OCI-LY7 (cell line): ENCODE results near the gene DALRD3. TPM values are rescaled to one million over a fixed set of nuclear protein-coding genes. Genes with fewer than 3 reads are reported as not detected.

Source experiments
- BruUV-seq: library from RNA; stranded (reverse); fragments of 400-500 nt; replicated peaks from 2 replicates; lab custom pipeline; 2021; lab: Mats Ljungman, UMichigan
- CTCF ChIA-PET: fragments of 300-600 bp; sonication (Branson Sonifier 250); formaldehyde crosslinking; loops from one replicate; lab custom pipeline; 2022; ENCODE audit warnings: antibody characterized with exemption; ENCODE audit not compliant: unreplicated experiment; lab: Charles Lee
- POLR2A ChIA-PET: fragments of 300-600 bp; sonication (Branson Sonifier 250); formaldehyde crosslinking; loops from one replicate; lab custom pipeline; 2022; ENCODE audit warnings: antibody characterized with exemption; lab: Charles Lee
- DNase-seq: peaks from one replicate; pipeline ENCODE4 v3.0.0-alpha.2; 2015; ENCODE audit warnings: low spot score
- H2AFZ ChIP-seq: fragments of 200-600 bp; sonication (generic), shearing (Covaris generic); 2 replicates; pipeline ENCODE4 v1.6.1; 2014; ENCODE audit warnings: mild to moderate bottlenecking, antibody characterized with exemption, low read length, moderate library complexity
- H3K27ac ChIP-seq: fragments of 200-600 bp; sonication (generic); 2 replicates; pipeline ENCODE4 v1.5.1; 2014; ENCODE audit warnings: mixed run types, low read depth, mild to moderate bottlenecking, moderate library complexity, low read length, inconsistent platforms; ENCODE audit not compliant: poor library complexity, severe bottlenecking
- H3K36me3 ChIP-seq: fragments of 200-600 bp; sonication (generic); 2 replicates; pipeline ENCODE4 v1.6.1; 2014; ENCODE audit warnings: mild to moderate bottlenecking, antibody characterized with exemption, low read length, moderate library complexity, mixed read lengths; ENCODE audit not compliant: insufficient read depth
- H3K4me1 ChIP-seq: fragments of 200-600 bp; sonication (generic); 2 replicates; pipeline ENCODE4 v1.5.1; 2014; ENCODE audit warnings: mild to moderate bottlenecking, low read length; ENCODE audit not compliant: insufficient read depth, poor library complexity, severe bottlenecking
- H3K4me2 ChIP-seq: fragments of 200-600 bp; sonication (generic); 2 replicates; pipeline ENCODE4 v1.6.1; 2014; ENCODE audit warnings: mild to moderate bottlenecking, low read length
- H3K4me3 ChIP-seq: fragments of 200-600 bp; sonication (generic); 2 replicates; pipeline ENCODE4 v1.5.1; 2014; ENCODE audit warnings: mild to moderate bottlenecking, low read depth, low read length; ENCODE audit not compliant: poor library complexity, severe bottlenecking
- H3K79me2 ChIP-seq: fragments of 200-600 bp; sonication (generic); 2 replicates; pipeline ENCODE4 v1.6.1; 2016; ENCODE audit warnings: low read depth, mild to moderate bottlenecking, low read length, moderate library complexity, mixed read lengths; ENCODE audit not compliant: insufficient read depth
- H3K9me2 ChIP-seq: fragments of 200-600 bp; sonication (generic); 2 replicates; pipeline ENCODE4 v1.6.1; 2016; ENCODE audit warnings: mild to moderate bottlenecking, low read length, mixed read lengths; ENCODE audit not compliant: insufficient read depth
- H3K9me3 ChIP-seq: fragments of 200-600 bp; sonication (generic); 2 replicates; pipeline ENCODE4 v1.6.1; 2014; ENCODE audit warnings: mild to moderate bottlenecking, mixed run types, low read length, mixed read lengths
- H4K20me1 ChIP-seq: fragments of 200-600 bp; sonication (generic); 2 replicates; pipeline ENCODE4 v1.6.1; 2014; ENCODE audit warnings: mild to moderate bottlenecking, antibody characterized with exemption, low read length, moderate library complexity, mixed read lengths; ENCODE audit not compliant: insufficient read depth
- EZH2phosphoT487 ChIP-seq: fragments of 200-600 bp; sonication (generic); IDR thresholded peaks from 2 replicates; pipeline ENCODE4 v1.6.1; 2018; ENCODE audit warnings: low read depth, borderline replicate concordance, mild to moderate bottlenecking, mixed run types, antibody characterized with exemption, low read length, moderate library complexity, mixed read lengths
- intact Hi-C: fragments of 100-400 bp; cut with micrococcal nuclease; formaldehyde crosslinking; loops from one replicate; pipeline ENCODE4 v1.10.0; 2022; ENCODE audit not compliant: unreplicated experiment
- total RNA-seq, 2 experiments: library from RNA; depleted of rRNA in 1 of 2; stranded (reverse); fragments of >200 nt in 1 of 2; shearing (Covaris generic) in 1 of 2; gene quantifications; 2 replicates each; pipeline ENCODE4 v1.2.3, GENCODE V29; 2014 to 2022
- TF ChIP-seq, protein P1 (sequence below): fragments of 200-600 bp; sonication (generic); conservative IDR thresholded peaks from 2 replicates; pipeline ENCODE4 v1.5.1; 2014; ENCODE audit warnings: mild to moderate bottlenecking, antibody characterized with exemption, low read length, moderate library complexity, mixed read lengths

The DALRD3 gene
- total RNA-seq, 2 experiments from 2014 or later: 35.0 to 36.2 TPM

DNA sequence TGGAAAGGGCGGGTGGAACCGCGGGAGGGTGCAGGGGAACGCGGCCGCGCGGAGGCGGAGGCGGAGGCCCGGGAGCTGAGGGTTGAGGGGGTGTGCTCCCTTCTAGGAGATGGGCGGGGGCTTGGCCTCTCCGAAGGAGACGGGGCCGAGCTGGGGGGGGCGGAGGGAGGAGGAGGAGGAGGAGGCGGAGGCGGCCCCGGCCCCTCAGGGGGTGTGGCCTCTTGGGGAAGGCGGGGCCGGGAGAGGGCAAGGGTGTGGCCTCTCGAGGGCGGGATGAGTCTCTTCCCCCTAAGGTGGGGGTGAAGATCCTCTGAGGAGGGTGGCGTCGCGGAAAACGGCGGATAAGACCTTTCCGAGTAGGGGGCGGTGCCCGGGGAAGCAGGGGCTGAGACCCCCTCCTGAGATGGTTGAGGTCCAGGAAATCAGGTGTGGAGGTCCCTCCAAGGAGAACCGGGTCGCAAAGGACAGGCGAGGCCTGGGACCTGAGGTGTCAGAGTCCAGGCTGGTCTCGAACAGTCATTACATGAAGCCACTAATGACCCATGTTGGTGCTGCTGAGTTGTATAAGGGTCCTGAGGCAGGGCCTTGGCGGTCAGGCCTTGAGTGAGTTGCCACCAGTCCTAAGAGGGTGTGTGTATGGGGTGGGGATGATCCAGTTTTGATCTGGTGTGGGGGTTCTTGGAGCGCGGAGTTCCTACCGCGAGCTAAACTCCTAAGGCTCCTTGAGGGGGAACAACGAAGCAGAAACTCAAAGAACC, 10.4 kb downstream of the DALRD3 start:
- intact Hi-C loops: loop anchor here (2.0 to 5.0 kb wide), 2 partner anchors 17 to 84 kb away; partner anchors contain the start of genes P4HTM and QRICH1
- no peaks in the 10 kb centered on the region for H3K9me3 ChIP-seq
- no peaks in the 10 kb centered on the region for H3K9me2 ChIP-seq
- CTCF ChIA-PET: interaction anchor here (1.0 to 1.4 kb wide), 3 partner anchors 10 to 20 kb away, joined by 3 to 9 read pairs (median 9); no protein-coding TSS in a partner anchor
- peak overlapping the region; percentile 99 for H3K4me2 ChIP-seq
- peaks cover 21% of the 10 kb centered on the region for H3K36me3 ChIP-seq
- H2AFZ ChIP-seq: peak overlapping the region; percentile 35; the same call in 1 of the 2 replicates
- BruUV-seq: no TSS peak
- H3K4me3 ChIP-seq: peak overlapping the region; percentile 78
- TF ChIP-seq EZH2phosphoT487: no peak
- H3K4me1 ChIP-seq: peaks cover 18% of the 10 kb centered on the region
- DNase-seq: peak; percentile 93
- H4K20me1 ChIP-seq: peaks cover 9% of the 10 kb centered on the region; the same call in 1 of the 2 replicates
- peaks cover 21% of the 10 kb centered on the region; the same call in 1 of the 2 replicates for H3K79me2 ChIP-seq
- POLR2A ChIA-PET: interaction anchor here (0.5 to 3.2 kb wide), 11 partner anchors 12 to 1030 kb away, joined by 3 to 42 read pairs (median 4); partner anchors contain the start of genes IMPDH2, NDUFAF3, P4HTM and QARS1
- H3K27ac ChIP-seq: peak overlapping the region; percentile 74

DNA sequence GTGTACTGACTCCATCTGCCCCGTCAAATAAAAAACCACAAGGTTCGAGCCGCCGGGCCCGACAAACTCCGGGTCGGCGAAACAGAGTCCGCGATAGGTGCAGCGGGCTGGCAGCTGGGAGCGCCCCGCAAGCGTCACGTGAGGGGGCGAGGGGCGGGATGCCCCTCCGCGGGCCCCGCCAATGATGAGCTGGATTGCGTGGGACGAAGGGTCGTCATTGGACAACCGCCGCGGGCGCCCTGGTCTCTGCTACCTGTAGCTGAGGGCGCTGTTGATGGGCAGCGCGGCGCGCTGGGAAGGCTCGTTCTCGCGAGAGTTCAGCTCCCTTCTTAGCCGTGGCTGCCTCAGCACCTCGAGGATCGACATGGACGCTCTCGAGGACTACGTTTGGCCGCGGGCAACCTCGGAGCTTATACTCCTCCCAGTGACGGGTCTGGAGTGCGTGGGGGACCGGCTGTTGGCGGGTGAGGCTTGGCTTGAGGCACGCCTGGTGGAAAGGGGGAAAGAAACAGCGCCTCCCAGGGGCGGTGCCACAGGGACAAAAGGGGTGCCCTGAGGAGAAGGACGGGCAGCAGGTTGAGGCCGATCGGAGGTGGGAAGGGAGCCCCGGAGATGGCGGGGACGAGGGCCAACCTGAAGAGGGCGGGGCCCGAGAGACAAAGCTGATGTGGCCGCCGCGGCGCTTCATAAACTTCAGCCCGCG, 11.2 kb downstream of the DALRD3 start, which contains the start of gene WDR6:
TSS of gene WDR6 (plus strand) at position 324 of the 703 bp plus-strand sequence. CDS start at position 365, 41 bp downstream.
- POLR2A ChIA-PET: interaction anchor here (0.6 to 3.2 kb wide), 13 partner anchors 10 to 97 kb away, joined by 3 to 42 read pairs (median 4); partner anchors contain the start of genes DALRD3, IMPDH2, NDUFAF3 and P4HTM
- Histone ChIP-seq H3K27ac (peak within 1 kb of the TSS; percentile 74), H4K20me1 (peaks cover 9% of the 10 kb centered on the region; the same call in 1 of the 2 replicates)

More for the DNA sequence above, 11.2 kb downstream of the DALRD3 start, which contains the start of gene WDR6:
- no peaks in the 10 kb centered on the region for H3K9me3 ChIP-seq
- no peaks in the 10 kb centered on the region for H3K9me2 ChIP-seq
- BruUV-seq: no TSS peak
- TF ChIP-seq EZH2phosphoT487: no peak
- TF ChIP-seq, protein P1, sequence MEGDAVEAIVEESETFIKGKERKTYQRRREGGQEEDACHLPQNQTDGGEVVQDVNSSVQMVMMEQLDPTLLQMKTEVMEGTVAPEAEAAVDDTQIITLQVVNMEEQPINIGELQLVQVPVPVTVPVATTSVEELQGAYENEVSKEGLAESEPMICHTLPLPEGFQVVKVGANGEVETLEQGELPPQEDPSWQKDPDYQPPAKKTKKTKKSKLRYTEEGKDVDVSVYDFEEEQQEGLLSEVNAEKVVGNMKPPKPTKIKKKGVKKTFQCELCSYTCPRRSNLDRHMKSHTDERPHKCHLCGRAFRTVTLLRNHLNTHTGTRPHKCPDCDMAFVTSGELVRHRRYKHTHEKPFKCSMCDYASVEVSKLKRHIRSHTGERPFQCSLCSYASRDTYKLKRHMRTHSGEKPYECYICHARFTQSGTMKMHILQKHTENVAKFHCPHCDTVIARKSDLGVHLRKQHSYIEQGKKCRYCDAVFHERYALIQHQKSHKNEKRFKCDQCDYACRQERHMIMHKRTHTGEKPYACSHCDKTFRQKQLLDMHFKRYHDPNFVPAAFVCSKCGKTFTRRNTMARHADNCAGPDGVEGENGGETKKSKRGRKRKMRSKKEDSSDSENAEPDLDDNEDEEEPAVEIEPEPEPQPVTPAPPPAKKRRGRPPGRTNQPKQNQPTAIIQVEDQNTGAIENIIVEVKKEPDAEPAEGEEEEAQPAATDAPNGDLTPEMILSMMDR: peak; percentile 73
- H3K36me3 ChIP-seq: peaks cover 15% of the 10 kb centered on the region
- peak within 1 kb of the TSS; percentile 99 for H3K4me2 ChIP-seq
- peaks cover 21% of the 10 kb centered on the region; the same call in 1 of the 2 replicates for H3K79me2 ChIP-seq
- H2AFZ ChIP-seq: peak within 1 kb of the TSS; percentile 49
- peak; percentile 99 for DNase-seq
- H3K4me3 ChIP-seq: peak within 1 kb of the TSS; percentile 78
- CTCF ChIA-PET: interaction anchor here (0.6 to 1.4 kb wide), 6 partner anchors 10 to 96 kb away, joined by 3 to 9 read pairs (median 4); no protein-coding TSS in a partner anchor
- peaks cover 18% of the 10 kb centered on the region for H3K4me1 ChIP-seq
- intact Hi-C loops: loop anchor here (2.0 to 5.0 kb wide), 2 partner anchors 16 to 85 kb away; partner anchors contain the start of genes P4HTM and QRICH1
